LNCaP clone FGC (cell line): ENCODE measurements around the gene KIFBP.
"Not testable (repeated sequence)": the region's sequence is repeated elsewhere in the genome, so short reads cannot be mapped to it uniquely, and the experiment has no call there.

Experiments used
- DNase-seq: peaks from one replicate; pipeline ENCODE4 v3.0.0-alpha.2; 2011; ENCODE audit warnings: low read depth
- H3K4me3 ChIP-seq: 2 replicates; pipeline ENCODE4 v1.5.1; 2011; ENCODE audit warnings: mild to moderate bottlenecking, low read depth, low read length, control low read depth
- TF ChIP-seq, protein P1 (sequence below): IDR thresholded peaks from 2 replicates; pipeline ENCODE4 v1.5.1; 2012; ENCODE audit warnings: mild to moderate bottlenecking; ENCODE audit not compliant: control insufficient read depth, insufficient read depth; ENCODE audit errors: extremely low read depth

KIFBP gene

DNA sequence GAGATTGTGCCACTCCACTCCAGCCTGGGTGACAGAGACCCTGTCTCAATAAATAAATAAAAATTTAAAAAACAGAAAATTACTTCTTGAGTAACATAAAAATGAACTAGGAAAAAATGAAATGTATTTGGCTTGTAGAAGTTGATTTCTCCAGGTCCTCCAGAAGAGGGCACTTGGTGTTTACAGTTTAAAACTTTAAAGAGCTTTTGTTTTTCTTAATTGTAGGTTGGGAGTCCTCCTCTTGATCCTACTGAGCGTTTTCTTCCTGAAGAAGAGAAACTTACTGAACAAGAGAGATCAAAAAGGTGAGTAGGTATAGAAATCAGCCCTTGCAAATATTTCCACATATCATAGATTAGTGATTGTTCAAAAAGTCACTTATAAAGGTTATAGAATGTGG lies 16.2 kb downstream of the KIFBP start:
- DNase-seq, result peak; percentile 10
- no peak overlapping the region for H3K4me3 ChIP-seq
- TF ChIP-seq, protein P1, sequence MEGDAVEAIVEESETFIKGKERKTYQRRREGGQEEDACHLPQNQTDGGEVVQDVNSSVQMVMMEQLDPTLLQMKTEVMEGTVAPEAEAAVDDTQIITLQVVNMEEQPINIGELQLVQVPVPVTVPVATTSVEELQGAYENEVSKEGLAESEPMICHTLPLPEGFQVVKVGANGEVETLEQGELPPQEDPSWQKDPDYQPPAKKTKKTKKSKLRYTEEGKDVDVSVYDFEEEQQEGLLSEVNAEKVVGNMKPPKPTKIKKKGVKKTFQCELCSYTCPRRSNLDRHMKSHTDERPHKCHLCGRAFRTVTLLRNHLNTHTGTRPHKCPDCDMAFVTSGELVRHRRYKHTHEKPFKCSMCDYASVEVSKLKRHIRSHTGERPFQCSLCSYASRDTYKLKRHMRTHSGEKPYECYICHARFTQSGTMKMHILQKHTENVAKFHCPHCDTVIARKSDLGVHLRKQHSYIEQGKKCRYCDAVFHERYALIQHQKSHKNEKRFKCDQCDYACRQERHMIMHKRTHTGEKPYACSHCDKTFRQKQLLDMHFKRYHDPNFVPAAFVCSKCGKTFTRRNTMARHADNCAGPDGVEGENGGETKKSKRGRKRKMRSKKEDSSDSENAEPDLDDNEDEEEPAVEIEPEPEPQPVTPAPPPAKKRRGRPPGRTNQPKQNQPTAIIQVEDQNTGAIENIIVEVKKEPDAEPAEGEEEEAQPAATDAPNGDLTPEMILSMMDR, result peak; percentile 49

DNA sequence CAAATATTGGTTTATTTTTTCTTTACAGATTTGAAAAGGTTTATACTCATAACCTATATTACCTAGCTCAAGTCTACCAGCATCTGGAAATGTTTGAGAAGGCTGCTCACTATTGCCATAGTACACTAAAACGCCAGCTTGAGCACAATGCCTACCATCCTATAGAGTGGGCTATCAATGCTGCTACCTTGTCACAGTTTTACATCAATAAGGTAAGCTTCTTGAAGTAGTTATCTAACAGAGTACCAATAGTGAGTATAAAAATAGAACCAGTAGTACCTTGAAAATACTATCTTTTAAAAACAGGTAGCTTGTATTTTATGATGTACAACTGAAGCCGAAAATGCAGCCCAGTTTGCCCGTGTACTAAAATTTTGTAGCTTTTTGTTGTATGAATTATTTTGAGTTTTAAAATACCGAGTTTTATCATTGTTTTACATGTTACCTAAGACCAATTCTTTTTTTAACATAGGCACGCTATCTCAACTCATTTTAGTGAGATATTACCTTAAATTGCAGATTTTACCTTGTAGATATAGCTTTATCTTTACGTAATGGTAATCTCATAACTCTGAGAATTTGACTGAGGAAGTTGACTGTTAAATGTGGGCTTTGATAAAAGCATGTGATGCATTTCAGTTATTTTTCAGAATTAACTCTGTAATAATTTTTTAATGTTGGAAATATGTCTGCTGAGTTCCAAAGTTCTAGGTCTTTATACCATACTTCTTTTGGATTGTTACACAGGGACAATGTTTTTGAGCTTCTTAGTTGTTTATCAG lies 17.3 kb downstream of the KIFBP start:
- no peak overlapping the region for H3K4me3 ChIP-seq
- no peak for DNase-seq
- TF ChIP-seq, protein P1, result no peak

- TF ChIP-seq, protein P1, result no peak
- DNase-seq, result no peak
- no peak overlapping the region for H3K4me3 ChIP-seq
Observed at GRCh38 chr10:69007260-69007659, 18.7 kb downstream of the KIFBP start.

DNA sequence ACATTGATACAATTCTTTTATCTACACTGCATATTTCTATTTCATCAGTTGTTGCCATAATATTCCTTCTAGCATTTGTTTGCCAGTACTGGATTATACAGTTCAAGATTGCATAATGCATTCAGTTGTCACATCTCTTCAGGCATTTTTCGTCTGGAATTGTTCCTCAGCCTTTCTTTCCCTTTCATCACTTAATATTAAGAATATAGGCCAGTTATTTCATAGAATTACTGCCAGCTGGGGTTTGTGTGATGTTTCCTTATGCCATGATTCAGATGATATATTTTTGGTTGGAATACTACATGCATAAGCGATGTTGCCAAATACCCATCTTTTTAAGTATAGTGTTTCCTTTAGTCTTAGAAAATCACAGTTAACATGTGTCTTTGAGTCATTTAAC lies 20.8 kb downstream of the KIFBP start:
- DNase-seq, result no peak
- TF ChIP-seq, protein P1, result no peak
- H3K4me3 ChIP-seq, result no peak overlapping the region

GRCh38 chr10:69010151-69010640 lies 21.6 kb downstream of the KIFBP start:
- TF ChIP-seq, protein P1, result no peak
- H3K4me3 ChIP-seq, result no peak overlapping the region
- no peak for DNase-seq

GRCh38 chr10:69012778-69013177 lies 24.2 kb downstream of the KIFBP start:
- not testable (repeated sequence) for H3K4me3 ChIP-seq, DNase-seq

DNA sequence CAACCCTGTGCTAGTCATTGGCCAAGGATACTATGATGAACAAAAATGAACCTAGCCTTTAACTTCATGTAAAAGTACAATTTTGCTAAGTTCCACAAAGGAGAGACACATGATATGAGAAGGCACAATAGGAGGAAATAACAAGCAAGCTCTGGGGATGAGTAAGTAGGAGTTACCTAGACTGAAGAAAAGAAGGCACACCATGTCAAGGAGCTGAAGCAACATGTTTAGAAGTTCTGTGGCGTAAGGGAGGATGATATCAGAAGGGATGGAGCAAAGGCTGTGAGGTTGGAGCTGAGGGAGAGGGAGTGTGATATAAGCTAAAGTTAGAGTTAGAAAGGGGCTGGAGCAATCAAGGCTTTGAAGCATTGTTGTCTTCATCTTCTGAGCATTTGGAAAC lies 25.6 kb downstream of the KIFBP start:
- no peak overlapping the region for H3K4me3 ChIP-seq
- no peak for DNase-seq
- TF ChIP-seq, protein P1, result no peak
